NCI-H1092 treated with DMSO at 0.1 percent for 48 hours (cell line): ENCODE data around the gene B4GALT6.
"Not testable (repeated sequence)": the region's sequence is repeated elsewhere in the genome, so short reads cannot be mapped to it uniquely, and the experiment has no call there.

Experiments used
- DNase-seq: peaks from one replicate; lab custom pipeline; 2025; lab: John Stamatoyannopoulos, UW

Gene B4GALT6, protein sequence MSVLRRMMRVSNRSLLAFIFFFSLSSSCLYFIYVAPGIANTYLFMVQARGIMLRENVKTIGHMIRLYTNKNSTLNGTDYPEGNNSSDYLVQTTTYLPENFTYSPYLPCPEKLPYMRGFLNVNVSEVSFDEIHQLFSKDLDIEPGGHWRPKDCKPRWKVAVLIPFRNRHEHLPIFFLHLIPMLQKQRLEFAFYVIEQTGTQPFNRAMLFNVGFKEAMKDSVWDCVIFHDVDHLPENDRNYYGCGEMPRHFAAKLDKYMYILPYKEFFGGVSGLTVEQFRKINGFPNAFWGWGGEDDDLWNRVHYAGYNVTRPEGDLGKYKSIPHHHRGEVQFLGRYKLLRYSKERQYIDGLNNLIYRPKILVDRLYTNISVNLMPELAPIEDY

GRCh38 chr18:31684279-31685096 lies at the start of gene B4GALT6:
TSS of gene B4GALT6 (minus strand) at chr18:31684581. CDS start at chr18:31684426, 155 bp downstream.
- DNase-seq: peak; percentile 61

DNA sequence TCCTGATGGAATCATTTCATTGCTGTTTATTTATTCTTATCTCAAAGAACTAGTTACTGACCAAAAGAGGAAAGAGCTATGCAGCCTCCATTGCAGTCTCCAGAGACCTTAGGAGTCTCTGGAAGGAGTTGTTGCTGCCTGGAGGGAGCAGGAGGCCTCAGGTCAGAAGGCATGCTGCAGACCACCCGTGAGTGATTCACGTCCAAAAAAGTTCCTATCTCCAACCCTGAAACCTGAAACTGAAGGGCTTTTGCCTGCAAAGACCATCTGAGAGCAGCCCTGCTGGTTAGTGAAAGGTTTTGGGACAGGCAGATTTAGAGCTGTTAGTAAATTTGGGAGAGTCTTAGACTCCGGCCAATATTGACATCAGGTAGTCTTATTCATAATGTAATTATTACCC lies 47.2 kb upstream of the B4GALT6 start:
- DNase-seq: no peak

DNA sequence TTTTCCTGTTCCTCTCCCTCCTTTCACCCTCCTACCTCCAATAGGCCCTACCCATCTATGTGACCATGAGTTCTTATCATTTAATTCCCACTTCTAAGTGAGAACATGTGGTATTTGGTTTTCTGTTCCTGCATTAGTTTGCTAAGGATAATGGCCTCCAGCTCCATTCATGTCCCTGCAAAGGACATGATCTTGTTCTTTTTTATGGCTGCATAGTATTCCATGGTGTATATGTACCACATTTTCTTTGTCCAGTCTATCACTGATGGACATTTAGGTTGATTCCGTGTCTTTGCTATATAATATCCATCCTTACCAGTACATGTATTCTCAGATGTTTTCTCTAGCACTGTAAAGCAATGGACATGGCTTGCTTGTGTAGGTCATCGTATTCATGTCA lies 44.8 kb upstream of the B4GALT6 start:
- DNase-seq: not testable (repeated sequence)

GRCh38 chr18:31723990-31724711 lies 39.8 kb upstream of the B4GALT6 start:
- no peak for DNase-seq

GRCh38 chr18:31723639-31723989 lies 39.2 kb upstream of the B4GALT6 start:
- no peak for DNase-seq

GRCh38 chr18:31722369-31722957 lies 38.1 kb upstream of the B4GALT6 start:
- peak; percentile 81 for DNase-seq

- DNase-seq: no peak
Observed at GRCh38 chr18:31721601-31722000, 37.2 kb upstream of the B4GALT6 start.

DNA sequence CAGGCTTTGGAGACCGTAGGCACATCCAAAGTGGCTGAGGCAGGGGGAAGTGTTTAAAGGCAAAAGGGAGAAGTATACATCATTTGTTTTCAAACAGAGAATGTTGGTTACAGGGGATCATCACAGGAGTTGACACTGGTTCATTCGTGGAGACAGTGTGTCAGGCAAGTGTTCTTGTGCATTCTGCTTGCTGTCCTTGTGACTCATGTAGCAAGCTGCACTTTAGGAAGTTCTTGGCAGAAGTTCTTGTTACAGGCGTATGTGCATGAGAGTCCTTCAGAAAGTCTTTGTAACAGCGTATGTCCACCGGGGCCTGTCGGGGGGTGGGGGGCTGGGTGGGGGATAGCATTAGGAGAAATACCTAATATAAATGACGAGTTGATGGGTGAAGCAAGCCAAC lies 36.5 kb upstream of the B4GALT6 start:
- DNase-seq: no peak

DNA sequence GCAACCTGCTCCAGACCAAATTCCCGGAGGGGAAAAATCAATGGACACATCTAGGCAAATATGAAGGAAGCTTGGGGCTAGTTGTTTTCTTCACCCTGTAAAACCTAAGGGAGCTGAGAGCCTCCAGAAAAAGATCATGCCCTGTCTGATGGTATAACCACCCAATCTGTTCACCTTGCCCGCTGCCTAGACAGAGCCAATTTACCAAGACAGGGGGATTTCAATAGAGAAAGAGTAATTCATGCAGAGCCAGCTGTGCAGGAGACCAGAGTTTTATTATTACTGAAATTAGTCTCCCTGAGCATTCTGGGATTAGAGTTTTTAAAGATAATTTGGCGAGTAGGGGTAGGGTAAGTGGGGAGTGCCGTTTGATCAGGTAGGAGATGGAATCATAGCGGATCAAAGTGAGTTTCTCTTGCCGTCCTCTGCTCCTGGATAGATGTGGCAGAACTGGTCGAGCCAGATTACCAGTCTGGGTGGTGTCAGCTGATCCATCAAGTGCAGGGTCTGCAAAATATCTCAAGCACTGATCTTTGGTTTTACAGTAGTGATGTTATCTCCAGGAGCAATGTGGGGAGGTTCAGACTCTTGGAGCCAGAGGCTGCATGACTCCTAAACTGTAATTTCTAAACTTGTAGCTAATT lies 35.1 kb upstream of the B4GALT6 start:
- DNase-seq: no peak

GRCh38 chr18:31718386-31718785 lies 34.0 kb upstream of the B4GALT6 start:
- DNase-seq: no peak

DNA sequence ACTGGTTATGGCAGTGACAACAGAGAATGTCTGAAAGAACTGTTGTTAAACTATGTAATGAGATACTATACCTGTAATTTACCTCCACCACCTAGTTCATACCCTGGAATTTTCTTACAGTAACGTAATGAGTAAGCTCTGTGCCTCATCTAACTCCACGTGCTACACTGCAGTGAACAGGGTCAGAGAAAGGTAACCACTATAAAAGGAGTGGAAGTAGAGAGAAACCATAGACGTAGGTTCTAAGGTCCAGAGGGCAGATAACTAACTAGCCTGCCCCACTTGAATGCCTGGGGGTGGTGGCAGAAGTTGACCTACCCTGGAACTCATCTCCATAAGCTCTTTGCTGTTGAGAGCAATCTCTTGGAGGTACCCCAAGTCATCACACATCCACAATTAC lies 32.0 kb upstream of the B4GALT6 start:
- DNase-seq: no peak

- DNase-seq: no peak
Observed at GRCh38 chr18:31711365-31712172, 27.2 kb upstream of the B4GALT6 start.

DNA sequence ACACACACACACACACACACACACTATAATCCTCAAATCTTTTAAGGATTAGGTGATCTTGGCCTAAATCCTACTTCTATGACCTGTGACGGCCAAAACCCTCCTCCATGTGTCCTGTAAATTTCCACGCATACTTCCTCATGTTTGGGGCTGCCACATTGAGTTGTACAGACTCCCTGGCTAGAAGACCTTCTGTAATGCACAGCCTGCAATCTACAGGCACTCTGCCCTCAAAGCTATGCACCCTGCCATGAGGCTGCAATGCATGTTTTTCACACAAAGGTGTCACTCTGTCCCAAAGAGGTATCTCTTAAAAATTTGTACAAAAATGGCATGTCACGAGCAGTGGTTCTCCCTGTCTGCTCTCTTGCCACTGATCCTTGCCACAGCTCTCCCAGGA lies 26.4 kb upstream of the B4GALT6 start:
- DNase-seq: no peak

GRCh38 chr18:31707815-31708214 lies 23.4 kb upstream of the B4GALT6 start:
- DNase-seq: no peak

DNA sequence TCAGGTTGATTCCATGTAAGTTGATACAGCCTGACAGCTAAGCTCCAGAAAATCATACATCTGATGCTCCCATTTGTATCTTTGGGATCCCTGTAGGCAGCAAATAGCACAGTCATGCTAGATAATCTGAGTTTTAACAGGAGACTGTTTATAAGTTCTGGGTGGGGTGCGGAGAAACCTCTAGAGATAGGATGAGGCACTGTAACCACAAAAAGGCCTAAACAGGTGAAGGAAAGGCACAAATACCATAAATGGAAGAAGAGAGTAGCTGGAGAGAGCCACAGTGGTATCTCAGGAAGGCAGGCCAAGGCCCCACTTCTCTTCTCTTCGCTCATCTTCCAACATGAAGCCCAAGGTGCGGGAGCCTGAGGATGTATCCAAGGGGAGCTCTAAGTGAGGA lies 18.1 kb upstream of the B4GALT6 start:
- DNase-seq: no peak

DNA sequence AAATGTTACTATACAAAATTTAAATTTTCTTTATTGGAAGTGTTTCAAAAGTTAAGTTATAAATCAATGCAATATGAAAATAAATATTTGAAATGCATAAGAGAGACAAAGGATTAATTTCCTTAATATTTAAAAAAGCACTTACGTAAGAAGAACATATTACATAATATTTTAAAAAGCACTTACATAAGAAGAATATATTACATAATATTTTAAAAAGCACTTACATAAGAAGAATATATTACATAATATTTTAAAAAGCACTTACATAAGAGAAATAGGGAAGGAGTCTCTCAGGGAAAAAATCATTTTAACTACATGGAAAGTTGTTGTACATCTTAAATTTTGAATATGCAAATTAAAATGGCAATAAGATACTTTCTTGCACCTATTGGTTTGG lies 17.4 kb upstream of the B4GALT6 start:
- no peak for DNase-seq

DNA sequence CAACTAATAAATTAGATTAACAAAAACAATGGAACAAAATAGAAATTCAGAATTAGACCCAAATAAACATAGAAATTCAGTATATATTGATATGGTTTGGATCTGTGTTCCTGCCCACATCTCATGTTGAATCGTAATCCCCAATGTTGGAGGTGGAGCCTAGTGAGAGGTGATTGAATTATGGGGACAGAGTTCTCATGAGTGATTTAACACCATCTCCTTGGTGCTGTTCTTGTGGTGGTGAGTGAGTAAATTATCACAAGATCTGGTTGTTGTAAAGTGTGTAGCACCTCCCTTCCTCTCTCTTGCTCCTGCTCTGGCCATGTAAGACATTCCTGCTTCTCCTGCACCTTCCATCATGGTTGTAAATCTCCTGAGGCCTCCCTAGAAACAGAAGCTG lies 16.6 kb upstream of the B4GALT6 start:
- DNase-seq: no peak

GRCh38 chr18:31697351-31698298 lies 13.2 kb upstream of the B4GALT6 start:
- no peak for DNase-seq

GRCh38 chr18:31695989-31696388 lies 11.6 kb upstream of the B4GALT6 start:
- DNase-seq: no peak

GRCh38 chr18:31694297-31694696 lies 9.9 kb upstream of the B4GALT6 start:
- DNase-seq: no peak
